Chondrocyte (in vitro differentiated cells): ENCODE results near the gene TOM1L1. TPM values are rescaled to one million over a fixed set of nuclear protein-coding genes. Genes with fewer than 3 reads are reported as not detected.
A peak's percentile ranks its signal among the peaks of the same experiment; 100 is the strongest.

Source experiments
- DNase-seq: peaks from one replicate; pipeline ENCODE4 v3.0.0; 2021; ENCODE audit warnings: mixed read lengths, low spot score
- H3K27ac Mint-ChIP-seq: one replicate; pipeline ENCODE4 v1.8.0; 2021; ENCODE audit warnings: mild to moderate bottlenecking, moderate library complexity, mixed read lengths; ENCODE audit not compliant: unreplicated experiment
- H3K27me3 Mint-ChIP-seq: 2 replicates; pipeline ENCODE4 v1.8.0; 2021; ENCODE audit warnings: low read depth, mixed read lengths
- H3K36me3 Mint-ChIP-seq: 2 replicates; pipeline ENCODE4 v1.8.0; 2021; ENCODE audit warnings: low read depth, mixed read lengths
- H3K4me1 Mint-ChIP-seq: 2 replicates; pipeline ENCODE4 v1.8.0; 2021; ENCODE audit warnings: low read depth, mild to moderate bottlenecking, mixed read lengths
- H3K4me3 Mint-ChIP-seq: one replicate; pipeline ENCODE4 v1.8.0; 2021; ENCODE audit warnings: mild to moderate bottlenecking, moderate library complexity, mixed read lengths; ENCODE audit not compliant: unreplicated experiment
- H3K9me3 Mint-ChIP-seq: 2 replicates; pipeline ENCODE4 v1.8.0; 2021; ENCODE audit warnings: low read depth, mixed read lengths
- CTCF ChIP-seq: fragments of 200-600 bp; sonication (generic); IDR thresholded peaks from 2 replicates; pipeline ENCODE4 v1.5.0; 2021; ENCODE audit warnings: antibody characterized with exemption, mild to moderate bottlenecking, moderate library complexity
- total RNA-seq: library from RNA; stranded (reverse); gene quantifications from 3 replicates; pipeline ENCODE4 v1.2.1, GENCODE V29; 2021

The TOM1L1 gene
- total RNA-seq, 1 donor from 2014 or later, result 28.4 TPM

GRCh38 chr17:54902611-54903010 lies 2.0 kb downstream of the TOM1L1 start:
- TF ChIP-seq CTCF, result no peak
- Mint-ChIP-seq H3K4me1 (peaks cover 16% of the 10 kb centered on the region), H3K27ac (no peak overlapping the region), H3K27me3 (no peaks in the 10 kb centered on the region), H3K4me3 (peak overlapping the region; percentile 26), H3K9me3 (no peaks in the 10 kb centered on the region), H3K36me3 (peaks cover 10% of the 10 kb centered on the region)
- no peak for DNase-seq

- H3K9me3 Mint-ChIP-seq, result no peaks in the 10 kb centered on the region
- no peak for DNase-seq
- peaks cover 15% of the 10 kb centered on the region for H3K36me3 Mint-ChIP-seq
These were observed 2.7 kb downstream of the TOM1L1 start for GRCh38 chr17:54903375-54903774.

GRCh38 chr17:54906683-54907082 lies 6.0 kb downstream of the TOM1L1 start:
- Mint-ChIP-seq H3K9me3 (no peaks in the 10 kb centered on the region), H3K36me3 (peaks cover 18% of the 10 kb centered on the region), H3K4me1 (no peaks in the 10 kb centered on the region), H3K27me3 (no peaks in the 10 kb centered on the region), H3K4me3 (no peak overlapping the region), H3K27ac (no peak overlapping the region)
- no peak for DNase-seq
- TF ChIP-seq CTCF, result no peak

More at GRCh38 chr17:54903375-54903774, 2.7 kb downstream of the TOM1L1 start:
- no peaks in the 10 kb centered on the region for H3K27me3 Mint-ChIP-seq
- H3K27ac Mint-ChIP-seq, result no peak overlapping the region
- peaks cover 13% of the 10 kb centered on the region for H3K4me1 Mint-ChIP-seq
- no peak overlapping the region for H3K4me3 Mint-ChIP-seq
- no peak for TF ChIP-seq CTCF

GRCh38 chr17:54907376-54907775 lies 6.7 kb downstream of the TOM1L1 start:
- no peak overlapping the region for H3K27ac Mint-ChIP-seq
- no peak for DNase-seq
- H3K4me3 Mint-ChIP-seq, result no peak overlapping the region
- H3K9me3 Mint-ChIP-seq, result no peaks in the 10 kb centered on the region
- TF ChIP-seq CTCF, result no peak
- H3K27me3 Mint-ChIP-seq, result no peaks in the 10 kb centered on the region
- no peaks in the 10 kb centered on the region for H3K4me1 Mint-ChIP-seq
- H3K36me3 Mint-ChIP-seq, result peaks cover 18% of the 10 kb centered on the region

GRCh38 chr17:54909766-54910165 lies 9.1 kb downstream of the TOM1L1 start:
- Mint-ChIP-seq H3K9me3 (no peaks in the 10 kb centered on the region), H3K27ac (no peak overlapping the region), H3K4me3 (no peak overlapping the region), H3K36me3 (peaks cover 28% of the 10 kb centered on the region), H3K4me1 (no peaks in the 10 kb centered on the region), H3K27me3 (no peaks in the 10 kb centered on the region)
- TF ChIP-seq CTCF, result no peak
- no peak for DNase-seq
